Measurements from ENCODE around the gene USP47.

DNA sequence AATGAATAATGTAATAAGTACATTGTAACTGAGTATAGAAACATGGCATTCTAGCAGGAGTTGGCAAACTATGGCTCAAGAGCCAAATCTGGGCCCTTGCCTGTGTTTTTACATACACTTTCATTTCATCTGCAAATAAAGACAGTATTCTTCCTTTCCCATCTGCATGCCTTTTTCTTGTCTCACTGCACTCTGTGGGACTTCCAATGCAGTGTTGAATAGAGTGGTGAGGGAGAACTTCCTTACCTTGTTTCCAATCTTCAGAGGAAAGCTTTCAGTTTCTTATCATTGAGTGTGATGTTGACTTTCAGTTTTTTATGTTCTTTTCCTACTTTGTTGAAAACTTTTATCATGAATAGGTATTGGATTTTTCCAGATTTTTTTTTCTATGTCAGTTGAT, 82.1 kb downstream of the USP47 start:
- TF ChIP-seq, protein P1, sequence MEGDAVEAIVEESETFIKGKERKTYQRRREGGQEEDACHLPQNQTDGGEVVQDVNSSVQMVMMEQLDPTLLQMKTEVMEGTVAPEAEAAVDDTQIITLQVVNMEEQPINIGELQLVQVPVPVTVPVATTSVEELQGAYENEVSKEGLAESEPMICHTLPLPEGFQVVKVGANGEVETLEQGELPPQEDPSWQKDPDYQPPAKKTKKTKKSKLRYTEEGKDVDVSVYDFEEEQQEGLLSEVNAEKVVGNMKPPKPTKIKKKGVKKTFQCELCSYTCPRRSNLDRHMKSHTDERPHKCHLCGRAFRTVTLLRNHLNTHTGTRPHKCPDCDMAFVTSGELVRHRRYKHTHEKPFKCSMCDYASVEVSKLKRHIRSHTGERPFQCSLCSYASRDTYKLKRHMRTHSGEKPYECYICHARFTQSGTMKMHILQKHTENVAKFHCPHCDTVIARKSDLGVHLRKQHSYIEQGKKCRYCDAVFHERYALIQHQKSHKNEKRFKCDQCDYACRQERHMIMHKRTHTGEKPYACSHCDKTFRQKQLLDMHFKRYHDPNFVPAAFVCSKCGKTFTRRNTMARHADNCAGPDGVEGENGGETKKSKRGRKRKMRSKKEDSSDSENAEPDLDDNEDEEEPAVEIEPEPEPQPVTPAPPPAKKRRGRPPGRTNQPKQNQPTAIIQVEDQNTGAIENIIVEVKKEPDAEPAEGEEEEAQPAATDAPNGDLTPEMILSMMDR (IDR thresholded peaks at IDR 0.05; ENCODE audit: borderline replicate concordance, extremely low read depth, low read length, poor library complexity, severe bottlenecking): no peak
- TF ChIP-seq EZH2 (IDR thresholded peaks at IDR 0.05; ENCODE audit: borderline replicate concordance, low read depth, low read length, severe bottlenecking): no peak
